ENCODE results near the gene RNPS1.
A peak's percentile ranks its signal among the peaks of the same experiment; 100 is the strongest.

Gene RNPS1

DNA sequence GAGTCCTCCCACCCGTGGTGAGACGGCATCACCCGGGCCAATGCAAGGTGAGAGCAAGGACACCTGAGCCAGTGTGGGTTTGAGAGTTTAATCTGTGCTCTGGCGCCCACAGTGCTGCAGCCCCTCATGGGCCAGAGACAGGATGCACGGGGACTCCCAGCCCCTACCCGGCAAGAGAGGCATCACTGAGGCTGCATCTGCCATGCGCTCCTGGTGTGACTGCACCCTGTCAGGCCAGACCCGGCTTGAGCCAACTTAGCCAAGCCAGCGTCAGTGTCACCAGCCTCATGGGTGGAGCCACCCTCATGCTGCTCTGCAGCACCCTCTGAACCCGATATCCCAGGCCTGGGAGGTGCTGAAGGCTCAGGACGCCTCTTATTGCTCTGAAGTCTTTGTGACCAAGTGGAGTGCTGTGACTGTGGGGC is 56.0 kb downstream of the RNPS1 start:
- DNase-seq = no peak

DNA sequence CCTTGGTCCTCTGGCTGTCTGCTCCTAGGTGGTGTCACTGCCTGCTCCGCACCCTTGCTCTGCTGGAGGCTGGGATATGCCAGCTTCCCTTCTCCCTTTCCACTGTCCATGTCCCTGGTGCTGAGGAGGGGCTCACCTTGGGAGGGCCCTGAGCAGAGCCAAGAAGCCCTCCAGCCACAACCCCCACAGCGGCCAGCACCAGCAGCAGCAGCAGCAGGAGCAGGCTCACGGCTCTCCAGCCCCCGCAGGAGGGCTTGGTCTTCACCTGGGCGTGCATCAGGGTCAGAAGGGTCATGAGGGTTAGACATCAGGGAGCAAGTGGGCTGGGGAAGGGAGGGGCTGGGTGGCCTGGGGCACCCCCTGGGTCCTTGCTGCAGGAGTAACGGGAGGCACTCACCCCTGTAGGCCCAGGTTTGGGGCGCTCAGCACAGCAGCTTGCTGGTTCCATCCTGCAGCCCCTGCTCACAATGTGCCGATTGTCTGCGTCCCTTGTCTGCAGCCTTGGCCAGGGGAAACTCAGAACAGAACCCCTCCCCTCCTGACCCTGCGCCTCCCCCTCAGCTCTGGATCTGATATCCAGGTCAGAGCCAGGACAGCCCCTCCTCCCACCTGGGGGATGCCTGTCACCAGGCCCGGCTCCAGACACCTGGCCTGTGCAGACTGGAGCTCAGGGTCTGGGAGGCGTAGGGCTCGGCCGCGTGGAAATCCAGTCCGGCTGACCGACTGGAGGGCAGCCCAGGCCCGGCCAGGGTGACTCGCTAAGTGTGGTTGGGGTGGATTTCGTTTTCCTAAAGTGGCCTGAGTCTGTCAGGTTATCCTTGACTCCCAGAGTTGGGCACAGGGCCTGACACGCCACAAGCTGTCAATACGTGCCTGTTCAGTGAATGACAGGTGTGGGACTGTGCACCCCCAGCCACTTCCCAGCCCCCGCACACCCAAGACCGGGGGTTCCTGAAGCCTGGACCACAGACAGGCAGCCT is 57.2 kb downstream of the RNPS1 start, which contains the start of gene BRICD5:
Gene BRICD5 (minus strand): TSS at position 478 of the 980 bp plus-strand sequence. CDS start 30 bp downstream, at position 448.
- DNase-seq = no peak

DNA sequence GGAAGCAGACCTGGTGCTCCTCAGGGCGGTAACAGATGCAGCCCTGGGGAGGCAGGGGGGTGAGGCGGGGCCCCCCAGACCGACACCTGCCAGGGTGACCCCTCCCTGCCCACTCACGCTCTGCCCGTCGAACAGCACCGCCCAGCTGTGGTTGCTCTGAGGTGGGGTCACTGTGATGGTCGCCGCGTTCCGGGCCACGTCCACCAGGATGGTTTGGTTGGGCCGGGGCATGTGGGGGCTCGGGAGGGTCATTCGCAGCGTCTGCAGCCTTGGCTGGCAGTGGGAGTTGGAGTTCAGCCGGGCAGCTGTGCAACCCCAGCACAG is 58.0 kb downstream of the RNPS1 start:
- no peak for DNase-seq

DNA sequence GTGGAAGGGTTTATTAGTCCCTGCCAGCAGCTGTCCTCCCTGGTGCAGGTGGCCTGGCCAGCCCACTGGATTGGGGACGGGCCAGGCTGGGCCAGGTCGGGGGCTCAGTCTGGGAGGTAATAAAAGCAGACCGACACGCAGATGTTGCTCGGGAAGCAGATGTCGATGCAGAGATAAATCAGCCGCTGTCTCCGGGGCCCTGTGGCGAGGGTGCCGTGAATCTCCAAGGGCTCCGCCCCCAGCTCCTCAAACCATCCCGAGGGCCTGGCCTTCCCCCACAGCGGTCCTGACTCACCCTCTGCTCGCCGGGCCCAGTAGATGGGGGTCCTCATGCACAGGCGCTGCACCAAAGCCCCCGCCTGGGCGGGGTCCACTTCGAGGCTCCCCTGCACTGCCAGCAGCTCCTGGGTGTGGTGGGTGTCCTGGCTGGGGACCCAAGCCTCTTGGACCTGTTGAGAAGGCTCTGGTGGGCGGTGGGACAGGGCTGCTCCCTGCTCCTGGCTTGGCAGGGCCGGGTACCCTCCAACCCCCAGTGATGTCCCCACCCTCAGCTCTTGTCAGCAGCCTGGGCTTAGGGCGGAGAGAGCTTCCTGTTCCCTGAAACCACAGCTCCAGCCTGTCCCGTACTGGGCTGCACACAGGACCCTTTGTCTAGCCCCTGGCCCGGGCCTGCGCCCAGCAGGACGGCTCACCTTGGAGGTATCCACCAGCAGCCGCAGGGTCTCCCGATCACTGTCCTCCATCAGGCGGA is 58.5 kb downstream of the RNPS1 start:
- DNase-seq = no peak

GRCh38 chr16:2208772-2209171 is 59.2 kb downstream of the RNPS1 start:
- DNase-seq = no peak

- peak; percentile 16 for DNase-seq
Measured at GRCh38 chr16:2208308-2208707, 59.6 kb downstream of the RNPS1 start.

- DNase-seq = no peak
Measured at GRCh38 chr16:2207872-2208271, 60.1 kb downstream of the RNPS1 start.

DNA sequence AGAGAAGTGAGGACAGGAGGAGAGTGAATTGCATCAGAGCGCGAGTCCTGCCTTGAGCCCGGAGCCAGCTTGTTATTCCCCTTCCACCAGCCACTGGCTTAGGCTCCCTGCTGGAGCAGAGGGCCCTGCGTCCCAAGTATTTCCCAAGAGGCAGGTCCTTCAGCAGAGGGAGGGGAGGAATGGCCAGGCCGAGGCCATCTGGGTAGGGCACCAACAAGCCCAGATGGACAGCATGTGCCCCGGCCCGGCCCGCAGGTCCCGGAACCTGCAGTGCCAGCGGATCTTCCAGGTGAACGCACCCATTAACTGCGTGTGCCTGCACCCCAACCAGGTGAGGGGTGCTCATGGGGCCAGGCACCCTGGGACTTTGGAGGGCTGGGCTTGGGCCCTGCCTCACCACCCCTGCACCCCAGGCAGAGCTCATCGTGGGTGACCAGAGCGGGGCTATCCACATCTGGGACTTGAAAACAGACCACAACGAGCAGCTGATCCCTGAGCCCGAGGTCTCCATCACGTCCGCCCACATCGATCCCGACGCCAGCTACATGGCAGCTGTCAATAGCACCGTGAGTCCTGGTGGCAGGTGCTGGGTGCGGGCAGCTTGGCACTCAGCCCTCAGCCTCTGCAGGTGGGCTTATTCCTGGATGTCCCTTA is 61.0 kb downstream of the RNPS1 start:
- DNase-seq = no peak

DNA sequence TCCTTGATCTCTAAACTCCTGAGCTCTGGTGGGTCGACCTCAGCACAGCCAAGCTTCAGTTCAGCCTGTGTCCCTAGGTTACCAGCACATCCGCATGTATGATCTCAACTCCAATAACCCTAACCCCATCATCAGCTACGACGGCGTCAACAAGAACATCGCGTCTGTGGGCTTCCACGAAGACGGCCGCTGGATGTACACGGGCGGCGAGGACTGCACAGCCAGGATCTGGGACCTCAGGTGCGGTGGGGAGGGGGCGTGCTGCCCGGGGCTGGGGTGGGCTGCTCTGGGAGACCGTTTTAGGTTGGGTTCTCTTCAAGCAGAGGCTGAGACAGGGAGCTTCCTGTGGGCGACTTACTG is 61.5 kb downstream of the RNPS1 start:
- no peak for DNase-seq

DNA sequence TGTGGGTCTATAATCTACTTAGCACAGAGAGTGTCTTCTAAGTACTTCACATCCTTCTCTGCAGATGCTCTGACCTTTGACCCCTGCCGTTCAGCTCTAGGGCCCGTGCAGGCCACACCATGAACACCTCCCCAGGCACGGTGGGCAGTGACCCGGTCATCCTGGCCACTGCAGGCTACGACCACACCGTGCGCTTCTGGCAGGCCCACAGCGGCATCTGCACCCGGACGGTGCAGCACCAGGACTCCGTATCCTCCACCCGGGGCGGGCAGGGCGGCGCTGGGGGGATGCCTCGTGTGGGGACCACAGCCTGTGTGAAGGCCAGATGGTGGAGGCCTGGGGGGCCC is 62.0 kb downstream of the RNPS1 start:
- no peak for DNase-seq

GRCh38 chr16:2205104-2205966 is 62.6 kb downstream of the RNPS1 start, which contains the start of gene MLST8:
TSS of gene MLST8 (plus strand) at chr16:2205454. CDS start at chr16:2206086, 632 bp downstream.
- DNase-seq = peak; percentile 56

DNA sequence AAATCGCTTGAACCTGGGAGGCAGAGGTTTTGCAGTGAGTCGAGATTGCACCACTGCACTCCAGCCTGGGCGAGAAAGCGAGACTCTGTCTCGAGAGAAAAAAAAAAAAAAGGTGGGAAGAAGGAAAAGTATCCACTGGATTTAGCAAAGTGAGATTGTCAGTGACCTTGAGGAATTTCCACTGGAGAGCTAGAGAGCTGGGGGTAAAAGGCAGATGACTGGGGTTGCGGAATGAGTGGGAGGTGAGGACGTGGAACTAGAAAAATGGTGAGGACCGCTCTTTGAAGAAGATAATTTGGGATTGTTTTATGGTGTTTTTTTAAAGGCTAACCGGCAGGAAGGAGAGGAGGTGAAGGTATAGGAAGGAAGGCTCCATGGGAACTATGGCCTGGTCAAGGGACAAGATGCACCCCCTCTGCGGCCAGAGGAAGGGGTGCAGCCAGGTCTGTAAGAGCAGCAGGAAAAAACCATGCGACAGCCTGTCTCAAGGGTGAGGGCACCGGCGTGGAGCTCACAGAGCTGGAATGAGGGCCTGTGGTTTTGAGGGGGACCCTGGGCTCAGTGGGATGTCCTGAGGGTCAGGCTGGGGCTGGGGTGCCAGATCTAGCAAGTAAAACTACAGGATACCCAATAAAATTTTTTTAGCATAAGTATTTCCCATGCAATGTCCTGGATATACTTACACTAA is 63.4 kb downstream of the RNPS1 start:
- no peak for DNase-seq

All from NCI-H1694 (cell line).